ENCODE measurements around the gene PLPPR3. TPM values are rescaled to one million over a fixed set of nuclear protein-coding genes. Genes with fewer than 3 reads are reported as not detected.
"Not testable (repeated sequence)": the region's sequence is repeated elsewhere in the genome, so short reads cannot be mapped to it uniquely, and the experiment has no call there.

PLPPR3 gene
- total and polyA plus RNA-seq, 10 donors: 0.03 to 0.79 (median 0.42) TPM; not detected in 4

DNA sequence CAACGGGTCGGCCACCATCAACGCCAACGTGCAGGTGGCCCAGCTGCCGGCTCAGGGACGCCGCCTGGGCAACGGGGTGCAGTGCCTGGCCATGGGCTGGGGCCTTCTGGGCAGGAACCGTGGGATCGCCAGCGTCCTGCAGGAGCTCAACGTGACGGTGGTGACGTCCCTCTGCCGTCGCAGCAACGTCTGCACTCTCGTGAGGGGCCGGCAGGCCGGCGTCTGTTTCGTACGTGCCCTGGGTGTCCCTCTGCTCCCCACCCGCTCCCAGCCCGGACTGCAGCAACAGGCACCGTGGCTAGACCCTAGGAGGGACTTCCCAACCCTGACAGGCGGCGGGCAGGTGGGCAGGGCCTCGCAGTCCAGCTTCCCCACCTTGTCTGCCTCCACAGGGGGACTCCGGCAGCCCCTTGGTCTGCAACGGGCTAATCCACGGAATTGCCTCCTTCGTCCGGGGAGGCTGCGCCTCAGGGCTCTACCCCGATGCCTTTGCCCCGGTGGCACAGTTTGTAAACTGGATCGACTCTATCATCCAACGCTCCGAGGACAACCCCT, 33.9 kb upstream of the PLPPR3 start:
- H3K9me3 ChIP-seq: no peaks in the 10 kb centered on the region
- H3K27ac ChIP-seq: no peak overlapping the region
- no peaks in the 10 kb centered on the region for H3K36me3 ChIP-seq
- TF ChIP-seq POLR2A (IDR thresholded peaks at IDR 0.05) (no peak), CTCF (IDR thresholded peaks at IDR 0.05 in 8 of 11, conservative IDR thresholded peaks at IDR 0.05 in 3 of 11) (no peak), POLR2AphosphoS5 (IDR thresholded peaks at IDR 0.05) (no peak)
- DNase-seq: no peak
- peaks cover 0 to 59% (median 30%) of the 10 kb centered on the region in 6 donors for H3K4me1 ChIP-seq
- intact Hi-C loops (cut with DNase I; ENCODE audit: low total_unique reads): loop anchor here (10.0 kb wide), 1 partner anchor 81 kb away; no protein-coding TSS in a partner anchor
- 62 to 83% (median 76%) methylated on average over 9 to 40 of the region's 40 CpGs for WGBS, 5 donors
- peaks cover 0 to 78% (median 37%) of the 10 kb centered on the region in 7 donors for H3K27me3 ChIP-seq (replicated peaks in 1 of 7)
- H3K4me3 ChIP-seq: no peak overlapping the region

DNA sequence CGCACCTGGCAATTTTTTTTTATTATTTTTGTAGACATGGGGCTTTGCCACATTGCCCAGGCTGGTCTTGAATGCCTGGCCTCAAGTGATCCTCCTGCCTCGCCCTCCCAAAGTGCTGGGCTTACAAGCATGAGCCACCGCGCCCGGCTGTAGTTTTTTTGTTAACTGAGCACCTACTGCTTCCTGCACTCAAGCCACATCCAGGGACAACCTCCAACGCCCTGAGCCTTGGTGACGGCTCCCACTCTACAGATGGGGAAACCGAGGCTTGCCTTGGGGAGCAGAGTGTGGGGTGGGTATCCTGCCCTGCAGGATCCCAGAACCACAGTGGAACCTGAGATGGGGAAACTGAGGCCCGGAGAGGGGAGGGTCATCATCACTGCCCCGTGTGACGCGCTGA, 33.4 kb upstream of the PLPPR3 start:
- no peak overlapping the region for H3K4me3 ChIP-seq
- TF ChIP-seq POLR2AphosphoS5 (IDR thresholded peaks at IDR 0.05) (no peak), CTCF (IDR thresholded peaks at IDR 0.05 in 8 of 11, conservative IDR thresholded peaks at IDR 0.05 in 3 of 11) (no peak), POLR2A (IDR thresholded peaks at IDR 0.05) (no peak)
- peaks cover 0 to 59% (median 29%) of the 10 kb centered on the region in 6 donors for H3K4me1 ChIP-seq
- no peaks in the 10 kb centered on the region for H3K9me3 ChIP-seq
- WGBS, 5 donors: 76 to 90% (median 82%) methylated on average over 9 to 12 of the region's 12 CpGs
- intact Hi-C loops (cut with DNase I; ENCODE audit: low total_unique reads): loop anchor here (10.0 kb wide), 1 partner anchor 80 kb away; no protein-coding TSS in a partner anchor
- H3K27ac ChIP-seq: no peak overlapping the region
- peaks cover 0 to 78% (median 32%) of the 10 kb centered on the region in 7 donors for H3K27me3 ChIP-seq (replicated peaks in 1 of 7)
- no peak for DNase-seq
- H3K36me3 ChIP-seq: no peaks in the 10 kb centered on the region

GRCh38 chr19:854549-854948, 32.8 kb upstream of the PLPPR3 start:
- Histone ChIP-seq H3K9me3 (no peaks in the 10 kb centered on the region), H3K27ac (no peak overlapping the region), H3K4me1 (peaks cover 0 to 55% (median 24%) of the 10 kb centered on the region in 6 donors), H3K27me3 (replicated peaks in 1 of 7) (peaks cover 0 to 78% (median 29%) of the 10 kb centered on the region in 7 donors), H3K36me3 (no peaks in the 10 kb centered on the region), H3K4me3 (no peak overlapping the region)
- DNase-seq: no peak
- 60 to 74% (median 68%) methylated on average over 6 of the region's 6 CpGs for WGBS, 5 donors
- TF ChIP-seq POLR2A (IDR thresholded peaks at IDR 0.05) (no peak), CTCF (IDR thresholded peaks at IDR 0.05 in 8 of 11, conservative IDR thresholded peaks at IDR 0.05 in 3 of 11) (no peak), POLR2AphosphoS5 (IDR thresholded peaks at IDR 0.05) (no peak)
- intact Hi-C loops (cut with DNase I; ENCODE audit: low total_unique reads): loop anchor here (10.0 kb wide), 1 partner anchor 80 kb away; no protein-coding TSS in a partner anchor

DNA sequence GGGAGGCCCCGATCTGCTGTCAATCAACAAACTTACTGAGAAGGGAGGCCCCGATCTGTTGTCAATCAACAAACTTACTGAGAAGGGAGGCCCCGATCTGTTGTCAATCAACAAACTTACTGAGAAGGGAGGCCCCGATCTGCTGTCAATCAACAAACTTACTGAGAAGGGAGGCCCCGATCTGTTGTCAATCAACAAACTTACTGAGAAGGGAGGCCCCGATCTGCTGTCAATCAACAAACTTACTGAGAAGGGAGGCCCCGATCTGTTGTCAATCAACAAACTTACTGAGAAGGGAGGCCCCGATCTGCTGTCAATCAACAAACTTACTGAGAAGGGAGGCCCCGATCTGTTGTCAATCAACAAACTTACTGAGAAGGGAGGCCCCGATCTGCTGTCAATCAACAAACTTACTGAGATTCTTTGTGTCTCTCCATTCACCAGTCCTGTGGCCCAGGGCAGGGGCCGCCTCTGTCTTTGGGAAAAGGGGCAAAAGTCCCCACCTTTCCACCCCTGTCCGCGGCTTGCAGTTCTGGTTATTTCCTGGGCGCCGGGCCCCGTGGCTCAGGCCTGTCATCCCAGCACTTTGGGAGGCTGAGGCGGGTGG, 32.0 kb upstream of the PLPPR3 start:
- intact Hi-C loops (cut with DNase I; ENCODE audit: low total_unique reads): loop anchor here (10.0 kb wide), 1 partner anchor 79 kb away; no protein-coding TSS in a partner anchor
- Histone ChIP-seq H3K4me1 (peaks cover 0 to 48% (median 22%) of the 10 kb centered on the region in 6 donors), H3K27me3 (replicated peaks in 1 of 7) (peaks cover 0 to 78% (median 29%) of the 10 kb centered on the region in 7 donors)
- not testable (repeated sequence) for H3K27ac ChIP-seq, DNase-seq, H3K36me3 ChIP-seq, H3K4me3 ChIP-seq, H3K9me3 ChIP-seq
- WGBS, 5 donors: 53 to 81% (median 63%) methylated on average over 9 to 12 of the region's 17 CpGs
